ENCODE measurements around the gene TTC31.
A peak's percentile ranks its signal among the peaks of the same experiment; 100 is the strongest.
"Not testable (repeated sequence)": the region's sequence is repeated elsewhere in the genome, so short reads cannot be mapped to it uniquely, and the experiment has no call there.

TTC31 gene

GRCh38 chr2:74457549-74458131, 25.2 kb upstream of the TTC31 start:
- Histone ChIP-seq H3K36me3 (ENCODE audit: insufficient read depth, low read length) (peaks cover 25% of the 10 kb centered on the region), H2AFZ (ENCODE audit: low read depth, low read length) (peak overlapping the region; percentile 69), H3K4me2 (ENCODE audit: insufficient read depth, low read length) (peak overlapping the region; percentile 95), H3K79me2 (ENCODE audit: insufficient read depth, low read length) (peaks cover 35% of the 10 kb centered on the region), H3K27me3 (ENCODE audit: insufficient read depth, low read length, poor library complexity) (no peaks in the 10 kb centered on the region), H4K20me1 (ENCODE audit: insufficient read depth, low read length) (no peaks in the 10 kb centered on the region; the same call in 1 of the 2 replicates), H3K4me3 (ENCODE audit: low read depth in 1 of 2, low read length in 2 of 2) (peak overlapping the region; percentile 38 to 77; a peak in 3 of 4 replicates), H3K4me1 (ENCODE audit: insufficient read depth, low read length) (peaks cover 55% of the 10 kb centered on the region), H3K9ac (ENCODE audit: low read depth, low read length) (peak overlapping the region; percentile 78), H3K27ac (ENCODE audit: low read length) (peak overlapping the region; percentile 86), H3K9me3 (ENCODE audit: insufficient read depth, low read length, severe bottlenecking) (no peaks in the 10 kb centered on the region)
- TF ChIP-seq EZH2 (IDR thresholded peaks at IDR 0.05; ENCODE audit: borderline replicate concordance, low read depth, low read length, severe bottlenecking): no peak
- TF ChIP-seq CTCF (IDR thresholded peaks at IDR 0.05; ENCODE audit: borderline replicate concordance, extremely low read depth, low read length, poor library complexity, severe bottlenecking): no peak
- DNase-seq (peak; percentile 83), ATAC-seq (ENCODE audit: insufficient read depth, low read depth) (peak; percentile 44)

- H3K27me3 ChIP-seq (ENCODE audit: insufficient read depth, low read length, poor library complexity): no peaks in the 10 kb centered on the region
- peak within 1 kb of the TSS; percentile 88 for H3K27ac ChIP-seq (ENCODE audit: low read length)
- peak within 1 kb of the TSS; percentile 72 for H2AFZ ChIP-seq (ENCODE audit: low read depth, low read length)
- peaks cover 3% of the 10 kb centered on the region for H4K20me1 ChIP-seq (ENCODE audit: insufficient read depth, low read length)
- TF ChIP-seq CTCF (IDR thresholded peaks at IDR 0.05; ENCODE audit: borderline replicate concordance, extremely low read depth, low read length, poor library complexity, severe bottlenecking): no peak
- no peak for TF ChIP-seq EZH2 (IDR thresholded peaks at IDR 0.05; ENCODE audit: borderline replicate concordance, low read depth, low read length, severe bottlenecking)
- peak; percentile 100 for DNase-seq
- H3K4me3 ChIP-seq (ENCODE audit: low read depth in 1 of 2, low read length in 2 of 2): peak within 1 kb of the TSS; percentile 77 to 94
- H3K79me2 ChIP-seq (ENCODE audit: insufficient read depth, low read length): peaks cover 40% of the 10 kb centered on the region
- H3K4me1 ChIP-seq (ENCODE audit: insufficient read depth, low read length): peaks cover 55% of the 10 kb centered on the region
- H3K9ac ChIP-seq (ENCODE audit: low read depth, low read length): peak within 1 kb of the TSS; percentile 86
- peak; percentile 87 for ATAC-seq (ENCODE audit: insufficient read depth, low read depth)
- H3K36me3 ChIP-seq (ENCODE audit: insufficient read depth, low read length): peaks cover 32% of the 10 kb centered on the region
- peak within 1 kb of the TSS; percentile 97 for H3K4me2 ChIP-seq (ENCODE audit: insufficient read depth, low read length)
- H3K9me3 ChIP-seq (ENCODE audit: insufficient read depth, low read length, severe bottlenecking): no peaks in the 10 kb centered on the region
These were observed 24.5 kb upstream of the TTC31 start, which contains the start of gene WBP1 for GRCh38 chr2:74458132-74458937. Gene WBP1, plus strand, starts transcription at chr2:74458438. Its CDS starts 165 bp downstream, at chr2:74458603.

GRCh38 chr2:74458938-74459363, 23.9 kb upstream of the TTC31 start:
- peak overlapping the region; percentile 77 to 94 for H3K4me3 ChIP-seq (ENCODE audit: low read depth in 1 of 2, low read length in 2 of 2)
- H3K27me3 ChIP-seq (ENCODE audit: insufficient read depth, low read length, poor library complexity): no peaks in the 10 kb centered on the region
- no peak for ATAC-seq (ENCODE audit: insufficient read depth, low read depth)
- no peaks in the 10 kb centered on the region for H3K9me3 ChIP-seq (ENCODE audit: insufficient read depth, low read length, severe bottlenecking)
- peaks cover 4% of the 10 kb centered on the region for H4K20me1 ChIP-seq (ENCODE audit: insufficient read depth, low read length)
- no peak for TF ChIP-seq EZH2 (IDR thresholded peaks at IDR 0.05; ENCODE audit: borderline replicate concordance, low read depth, low read length, severe bottlenecking)
- no peak for TF ChIP-seq CTCF (IDR thresholded peaks at IDR 0.05; ENCODE audit: borderline replicate concordance, extremely low read depth, low read length, poor library complexity, severe bottlenecking)
- peaks cover 33% of the 10 kb centered on the region for H3K36me3 ChIP-seq (ENCODE audit: insufficient read depth, low read length)
- H3K27ac ChIP-seq (ENCODE audit: low read length): peak overlapping the region; percentile 88
- H3K4me2 ChIP-seq (ENCODE audit: insufficient read depth, low read length): peak overlapping the region; percentile 97
- peaks cover 57% of the 10 kb centered on the region for H3K4me1 ChIP-seq (ENCODE audit: insufficient read depth, low read length)
- H2AFZ ChIP-seq (ENCODE audit: low read depth, low read length): peak overlapping the region; percentile 72
- DNase-seq: no peak
- peak overlapping the region; percentile 86 for H3K9ac ChIP-seq (ENCODE audit: low read depth, low read length)
- peaks cover 44% of the 10 kb centered on the region for H3K79me2 ChIP-seq (ENCODE audit: insufficient read depth, low read length)

GRCh38 chr2:74459503-74460118, 23.3 kb upstream of the TTC31 start:
- H2AFZ ChIP-seq (ENCODE audit: low read depth, low read length); DNase-seq; H4K20me1 ChIP-seq (ENCODE audit: insufficient read depth, low read length); H3K9me3 ChIP-seq (ENCODE audit: insufficient read depth, low read length, severe bottlenecking); H3K27me3 ChIP-seq (ENCODE audit: insufficient read depth, low read length, poor library complexity); ATAC-seq (ENCODE audit: insufficient read depth, low read depth): not testable (repeated sequence)
- H3K79me2 ChIP-seq (ENCODE audit: insufficient read depth, low read length): peaks cover 51% of the 10 kb centered on the region
- peak overlapping the region; percentile 48 for H3K27ac ChIP-seq (ENCODE audit: low read length)
- H3K4me2 ChIP-seq (ENCODE audit: insufficient read depth, low read length): peak overlapping the region; percentile 97
- H3K36me3 ChIP-seq (ENCODE audit: insufficient read depth, low read length): peaks cover 33% of the 10 kb centered on the region
- H3K4me3 ChIP-seq (ENCODE audit: low read depth in 1 of 2, low read length in 2 of 2): peak overlapping the region in 1 of 2 experiments; percentile 77; a peak in 2 of 4 replicates
- peak overlapping the region; percentile 86 for H3K9ac ChIP-seq (ENCODE audit: low read depth, low read length)
- H3K4me1 ChIP-seq (ENCODE audit: insufficient read depth, low read length): peaks cover 58% of the 10 kb centered on the region

- ATAC-seq (ENCODE audit: insufficient read depth, low read depth); DNase-seq; H3K27me3 ChIP-seq (ENCODE audit: insufficient read depth, low read length, poor library complexity); H2AFZ ChIP-seq (ENCODE audit: low read depth, low read length); H3K9me3 ChIP-seq (ENCODE audit: insufficient read depth, low read length, severe bottlenecking); H3K9ac ChIP-seq (ENCODE audit: low read depth, low read length); H3K4me3 ChIP-seq (ENCODE audit: low read depth in 1 of 2, low read length in 2 of 2); H3K27ac ChIP-seq (ENCODE audit: low read length); H4K20me1 ChIP-seq (ENCODE audit: insufficient read depth, low read length): not testable (repeated sequence)
- H3K79me2 ChIP-seq (ENCODE audit: insufficient read depth, low read length): peaks cover 54% of the 10 kb centered on the region
- H3K36me3 ChIP-seq (ENCODE audit: insufficient read depth, low read length): peaks cover 33% of the 10 kb centered on the region
- peaks cover 55% of the 10 kb centered on the region for H3K4me1 ChIP-seq (ENCODE audit: insufficient read depth, low read length)
- peak overlapping the region; percentile 97; the same call in 1 of the 2 replicates for H3K4me2 ChIP-seq (ENCODE audit: insufficient read depth, low read length)
These were observed 22.7 kb upstream of the TTC31 start for GRCh38 chr2:74460187-74460586.
